Esophagus squamous epithelium (tissue), 4 donors: ENCODE measurements around the gene ZNF414.

Source experiments
- CTCF ChIP-seq, 6 experiments: fragments of 450-650 bp in 4 of 6; fragments of 200-600 bp in 2 of 6; sonication (generic) in 2 of 6; IDR thresholded peaks; one replicate each; pipeline ENCODE4 v1.5.1; 2016 to 2019; ENCODE audit warnings: antibody characterized with exemption in 6 of 6, mild to moderate bottlenecking in 4 of 6, moderate library complexity in 4 of 6
- POLR2A ChIP-seq, 4 donors: fragments of 450-650 bp; IDR thresholded peaks; one replicate each; pipeline ENCODE4 v1.6.1; 2017; ENCODE audit warnings: antibody characterized with exemption in 4 of 4, mild to moderate bottlenecking in 4 of 4, moderate library complexity in 3 of 4

- TF ChIP-seq CTCF (IDR thresholded peaks at IDR 0.05) (peak in 2 of 6 experiments; percentile 3 to 23), POLR2A (IDR thresholded peaks at IDR 0.05) (no peak)
Observed at GRCh38 chr19:8491574-8491973, 22.4 kb downstream of the ZNF414 start.
